Muscle layer of duodenum (tissue), 2 donors: ENCODE measurements around the gene BLID.

Experiments
- H3K27ac ChIP-seq: one replicate; pipeline ENCODE4 v1.7.0; 2013; ENCODE audit warnings: mild to moderate bottlenecking, low read length
- H3K27me3 ChIP-seq: one replicate; pipeline ENCODE4 v1.7.0; 2013; ENCODE audit warnings: low read depth, mild to moderate bottlenecking, control low read depth, low read length
- H3K36me3 ChIP-seq, 2 donors: one replicate each; pipeline ENCODE4 v1.7.0; 2013; ENCODE audit warnings: low read length in 2 of 2, control low read depth in 1 of 2, mild to moderate bottlenecking in 1 of 2; ENCODE audit not compliant: insufficient read depth in 2 of 2, control insufficient read depth in 1 of 2
- H3K4me1 ChIP-seq, 2 donors: one replicate each; pipeline ENCODE4 v1.7.0; 2013; ENCODE audit warnings: low read length in 2 of 2, mild to moderate bottlenecking in 2 of 2, control low read depth in 1 of 2, moderate library complexity in 1 of 2; ENCODE audit not compliant: insufficient read depth in 2 of 2, control insufficient read depth in 1 of 2
- H3K4me3 ChIP-seq, 2 donors: one replicate each; pipeline ENCODE4 v1.7.0; 2013; ENCODE audit warnings: low read length in 2 of 2, low read depth in 1 of 2, mild to moderate bottlenecking in 1 of 2
- H3K9me3 ChIP-seq, 2 donors: one replicate each; pipeline ENCODE4 v1.7.0; 2013; ENCODE audit warnings: low read length in 2 of 2, control low read depth in 1 of 2, mild to moderate bottlenecking in 1 of 2; ENCODE audit not compliant: control insufficient read depth in 1 of 2
- donor health status: healthy.

The BLID gene

GRCh38 chr11:122138744-122139594 is 23.0 kb upstream of the BLID start:
- no peaks in the 10 kb centered on the region for H3K4me1 ChIP-seq
- H3K27me3 ChIP-seq: no peaks in the 10 kb centered on the region
- H3K36me3 ChIP-seq: no peaks in the 10 kb centered on the region
- no peak overlapping the region for H3K4me3 ChIP-seq
- H3K27ac ChIP-seq: no peak overlapping the region
- no peaks in the 10 kb centered on the region for H3K9me3 ChIP-seq

DNA sequence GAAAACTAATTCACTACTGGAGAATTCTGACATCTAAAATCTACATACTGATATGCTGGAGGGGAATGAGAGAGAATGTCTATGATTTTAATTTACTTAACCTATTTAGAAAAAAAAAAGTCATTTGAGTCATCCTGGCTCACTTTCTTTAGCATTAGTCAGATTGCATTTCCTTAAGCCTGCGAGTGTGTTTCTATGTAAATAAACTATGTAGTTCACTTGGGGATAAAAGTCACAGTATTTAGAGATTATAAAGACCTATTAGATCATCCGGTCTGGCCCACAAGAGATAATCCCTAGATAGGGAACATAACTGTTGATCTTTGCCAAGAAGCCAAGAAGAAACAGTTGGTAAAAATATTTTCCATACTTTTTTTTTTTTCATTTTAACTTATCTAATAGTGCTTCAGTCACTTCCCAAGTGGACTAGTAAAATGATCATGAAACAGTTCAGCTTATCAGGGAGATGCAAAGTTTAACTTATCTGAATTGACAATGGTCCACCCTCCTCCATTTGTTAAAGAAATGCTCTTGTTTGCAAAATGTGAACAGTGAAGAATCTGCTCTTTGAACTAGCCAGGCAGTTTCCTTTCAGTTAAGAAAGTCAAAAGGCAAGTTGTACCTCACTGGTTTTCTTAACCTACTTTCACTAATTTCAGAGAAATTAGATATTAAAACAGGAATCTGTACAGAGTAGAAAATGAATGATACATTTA is 21.2 kb upstream of the BLID start:
- Histone ChIP-seq H3K9me3 (no peaks in the 10 kb centered on the region), H3K27me3 (no peaks in the 10 kb centered on the region), H3K36me3 (no peaks in the 10 kb centered on the region), H3K27ac (no peak overlapping the region), H3K4me1 (no peaks in the 10 kb centered on the region), H3K4me3 (no peak overlapping the region)

- Histone ChIP-seq H3K27ac (no peak overlapping the region), H3K9me3 (no peaks in the 10 kb centered on the region), H3K36me3 (no peaks in the 10 kb centered on the region), H3K27me3 (no peaks in the 10 kb centered on the region), H3K4me3 (no peak overlapping the region), H3K4me1 (no peaks in the 10 kb centered on the region)
Measured at GRCh38 chr11:122131126-122131525, 15.1 kb upstream of the BLID start.

- H3K27me3 ChIP-seq: no peaks in the 10 kb centered on the region
- H3K4me3 ChIP-seq: no peak overlapping the region
- H3K36me3 ChIP-seq: no peaks in the 10 kb centered on the region
- no peaks in the 10 kb centered on the region for H3K9me3 ChIP-seq
- no peak overlapping the region for H3K27ac ChIP-seq
- H3K4me1 ChIP-seq: no peaks in the 10 kb centered on the region
Measured at GRCh38 chr11:122128146-122128545, 12.1 kb upstream of the BLID start.

- Histone ChIP-seq H3K27ac (no peak overlapping the region), H3K4me3 (no peak overlapping the region), H3K4me1 (no peaks in the 10 kb centered on the region), H3K36me3 (no peaks in the 10 kb centered on the region), H3K9me3 (no peaks in the 10 kb centered on the region), H3K27me3 (no peaks in the 10 kb centered on the region)
Measured at GRCh38 chr11:122127020-122127419, 11.0 kb upstream of the BLID start.

GRCh38 chr11:122126024-122126688 is 10.1 kb upstream of the BLID start:
- Histone ChIP-seq H3K4me3 (no peak overlapping the region), H3K9me3 (no peaks in the 10 kb centered on the region), H3K27me3 (no peaks in the 10 kb centered on the region), H3K36me3 (no peaks in the 10 kb centered on the region), H3K27ac (no peak overlapping the region), H3K4me1 (no peaks in the 10 kb centered on the region)

GRCh38 chr11:122123263-122123929 is 7.4 kb upstream of the BLID start:
- Histone ChIP-seq H3K4me3 (no peak overlapping the region), H3K4me1 (no peaks in the 10 kb centered on the region), H3K9me3 (no peaks in the 10 kb centered on the region), H3K36me3 (no peaks in the 10 kb centered on the region), H3K27me3 (no peaks in the 10 kb centered on the region), H3K27ac (no peak overlapping the region)

GRCh38 chr11:122122179-122122578 is 6.2 kb upstream of the BLID start:
- H3K4me1 ChIP-seq: no peaks in the 10 kb centered on the region
- no peaks in the 10 kb centered on the region for H3K36me3 ChIP-seq
- no peaks in the 10 kb centered on the region for H3K27me3 ChIP-seq
- H3K9me3 ChIP-seq: no peaks in the 10 kb centered on the region
- H3K27ac ChIP-seq: no peak overlapping the region
- no peak overlapping the region for H3K4me3 ChIP-seq

GRCh38 chr11:122120096-122120495 is 4.1 kb upstream of the BLID start:
- Histone ChIP-seq H3K27me3 (no peaks in the 10 kb centered on the region), H3K4me3 (no peak overlapping the region), H3K36me3 (no peaks in the 10 kb centered on the region), H3K27ac (no peak overlapping the region), H3K9me3 (no peaks in the 10 kb centered on the region), H3K4me1 (peaks cover 0 to 7% of the 10 kb centered on the region in 2 donors)

DNA sequence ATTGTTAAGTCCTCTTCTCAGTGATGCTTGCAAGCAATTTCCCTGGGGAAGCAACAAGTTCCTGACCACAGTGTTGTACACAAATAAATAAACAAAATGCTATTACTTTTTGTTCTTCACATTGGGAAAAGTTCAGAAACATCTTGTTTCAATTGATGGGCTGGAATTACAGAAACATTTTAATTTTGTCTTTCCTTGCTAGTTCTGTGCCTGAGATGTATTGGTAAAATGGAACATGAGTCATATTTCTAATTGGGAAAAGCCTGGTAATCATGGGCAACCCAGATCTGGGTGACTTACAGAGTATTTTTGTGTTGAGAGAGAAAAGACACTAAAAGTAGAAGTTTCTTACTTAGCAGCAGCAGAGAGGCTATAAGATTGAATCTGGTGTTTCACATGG is 576 bp upstream of the BLID start:
- Histone ChIP-seq H3K27ac (no peak overlapping the region), H3K27me3 (no peaks in the 10 kb centered on the region), H3K4me3 (no peak overlapping the region)

GRCh38 chr11:122114976-122115375 is 1.0 kb downstream of the BLID start:
- Histone ChIP-seq H3K4me3 (no peak overlapping the region), H3K4me1 (peaks cover 0 to 8% of the 10 kb centered on the region in 2 donors), H3K27ac (no peak overlapping the region), H3K27me3 (no peaks in the 10 kb centered on the region), H3K36me3 (no peaks in the 10 kb centered on the region), H3K9me3 (no peaks in the 10 kb centered on the region)

More for the DNA sequence above, 576 bp upstream of the BLID start:
- Histone ChIP-seq H3K4me1 (peaks cover 0 to 8% of the 10 kb centered on the region in 2 donors), H3K9me3 (no peaks in the 10 kb centered on the region), H3K36me3 (no peaks in the 10 kb centered on the region)
